Measurements from ENCODE around the gene CFAP299. TPM values are rescaled to one million over a fixed set of nuclear protein-coding genes. Genes with fewer than 3 reads are reported as not detected.

Gene CFAP299
- total RNA-seq, 6 experiments from 2014 or later: not detected

DNA sequence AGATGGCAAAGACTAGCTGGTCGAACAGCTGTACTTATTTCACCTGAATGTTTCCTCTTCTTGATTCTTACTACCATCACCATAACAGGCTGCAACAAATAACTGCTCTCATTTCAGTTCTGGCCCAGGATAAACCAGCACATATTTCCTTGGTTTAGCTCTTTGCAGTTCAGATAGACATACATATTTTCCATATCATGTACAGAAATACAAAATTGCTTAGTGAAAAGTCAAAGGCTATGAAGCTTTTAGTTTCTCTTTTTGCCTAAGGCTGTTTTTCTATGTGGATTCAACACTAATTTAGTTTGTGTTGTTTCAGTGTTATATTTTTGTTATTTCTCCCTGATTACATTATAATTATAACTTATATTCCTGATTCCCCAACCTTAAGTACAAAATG lies 591.4 kb downstream of the CFAP299 start:
- WGBS (ENCODE audit: insufficient coverage, low coverage, low lambda C conversion rate, missing lambda C conversion rate): 33% methylated on average over 1 of the region's 1 CpG
- Histone ChIP-seq H3K4me1 (no peaks in the 10 kb centered on the region), H3K9me3 (no peaks in the 10 kb centered on the region), H3K4me3 (no peak overlapping the region), H3K27me3 (no peaks in the 10 kb centered on the region), H3K27ac (no peak overlapping the region), H3K36me3 (no peaks in the 10 kb centered on the region)
- ATAC-seq (no peak), DNase-seq (no peak)
- TF ChIP-seq POLR2A (IDR thresholded peaks at IDR 0.05) (no peak), CTCF (IDR thresholded peaks at IDR 0.05) (no peak)
- intact Hi-C loops (cut with DNase I): no loop called here

- intact Hi-C loops (cut with DNase I): no loop called here
- ATAC-seq (no peak), DNase-seq (no peak)
- no peaks in the 10 kb centered on the region for H3K27me3 ChIP-seq
- no peaks in the 10 kb centered on the region for H3K9me3 ChIP-seq
- H3K4me1 ChIP-seq: no peaks in the 10 kb centered on the region
- TF ChIP-seq POLR2A (IDR thresholded peaks at IDR 0.05) (no peak), CTCF (IDR thresholded peaks at IDR 0.05) (no peak)
- no peak overlapping the region for H3K4me3 ChIP-seq
- H3K27ac ChIP-seq: no peak overlapping the region
- WGBS (ENCODE audit: insufficient coverage, low coverage, low lambda C conversion rate, missing lambda C conversion rate): 86% methylated on average over 2 of the region's 3 CpGs
- H3K36me3 ChIP-seq: no peaks in the 10 kb centered on the region
These were observed 591.9 kb downstream of the CFAP299 start for GRCh38 chr4:80927420-80927819.

- Histone ChIP-seq H3K4me1 (no peaks in the 10 kb centered on the region), H3K27ac (no peak overlapping the region), H3K36me3 (no peaks in the 10 kb centered on the region), H3K9me3 (no peaks in the 10 kb centered on the region), H3K4me3 (no peak overlapping the region), H3K27me3 (no peaks in the 10 kb centered on the region)
- ATAC-seq: no peak
- no peak for DNase-seq
- WGBS (ENCODE audit: insufficient coverage, low coverage, low lambda C conversion rate, missing lambda C conversion rate): 40% methylated on average over 2 of the region's 4 CpGs
- TF ChIP-seq POLR2A (IDR thresholded peaks at IDR 0.05): no peak
- no peak for TF ChIP-seq CTCF (IDR thresholded peaks at IDR 0.05)
- intact Hi-C loops (cut with DNase I): no loop called here
These were observed 596.1 kb downstream of the CFAP299 start for GRCh38 chr4:80931631-80932081.

DNA sequence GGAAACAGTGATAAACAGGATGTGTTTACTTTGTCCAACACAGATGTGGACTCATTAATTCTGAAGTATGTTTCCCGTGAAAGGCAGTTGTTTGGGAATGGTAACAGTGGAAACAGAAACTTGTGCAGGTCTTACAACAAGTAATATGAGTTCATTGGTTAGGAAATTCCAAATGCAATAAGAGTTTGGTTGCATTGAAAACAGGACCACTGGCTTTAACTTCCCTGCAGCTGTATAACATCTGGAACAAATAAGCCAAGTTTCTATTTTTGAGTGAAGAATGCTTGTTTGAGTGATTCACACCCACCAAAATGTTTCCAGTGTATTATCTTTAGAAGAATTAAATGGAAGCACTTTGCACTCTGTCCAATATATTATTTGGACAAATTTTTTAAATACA lies 612.6 kb downstream of the CFAP299 start:
- H3K4me3 ChIP-seq: no peak overlapping the region
- no peaks in the 10 kb centered on the region for H3K27me3 ChIP-seq
- H3K9me3 ChIP-seq: no peaks in the 10 kb centered on the region
- H3K4me1 ChIP-seq: no peaks in the 10 kb centered on the region
- WGBS (ENCODE audit: insufficient coverage, low coverage, low lambda C conversion rate, missing lambda C conversion rate): 37% methylated on average over 1 of the region's 1 CpG
- TF ChIP-seq POLR2A (IDR thresholded peaks at IDR 0.05) (no peak), CTCF (IDR thresholded peaks at IDR 0.05) (no peak)
- DNase-seq (no peak), ATAC-seq (no peak)
- intact Hi-C loops (cut with DNase I): no loop called here
- no peaks in the 10 kb centered on the region for H3K36me3 ChIP-seq
- H3K27ac ChIP-seq: no peak overlapping the region

- ATAC-seq (no peak), DNase-seq (no peak)
- TF ChIP-seq CTCF (IDR thresholded peaks at IDR 0.05): no peak
- intact Hi-C loops (cut with DNase I): no loop called here
- Histone ChIP-seq H3K36me3 (no peaks in the 10 kb centered on the region), H3K27ac (no peak overlapping the region), H3K4me3 (no peak overlapping the region), H3K27me3 (no peaks in the 10 kb centered on the region), H3K4me1 (no peaks in the 10 kb centered on the region), H3K9me3 (no peaks in the 10 kb centered on the region)
These were observed 613.5 kb downstream of the CFAP299 start for GRCh38 chr4:80948995-80949394.

Measured in right lobe of liver (tissue), 6 donors.